ENCODE data around the gene UTP3.
"Not testable (repeated sequence)": the region's sequence is repeated elsewhere in the genome, so short reads cannot be mapped to it uniquely, and the experiment has no call there.

Gene UTP3

DNA sequence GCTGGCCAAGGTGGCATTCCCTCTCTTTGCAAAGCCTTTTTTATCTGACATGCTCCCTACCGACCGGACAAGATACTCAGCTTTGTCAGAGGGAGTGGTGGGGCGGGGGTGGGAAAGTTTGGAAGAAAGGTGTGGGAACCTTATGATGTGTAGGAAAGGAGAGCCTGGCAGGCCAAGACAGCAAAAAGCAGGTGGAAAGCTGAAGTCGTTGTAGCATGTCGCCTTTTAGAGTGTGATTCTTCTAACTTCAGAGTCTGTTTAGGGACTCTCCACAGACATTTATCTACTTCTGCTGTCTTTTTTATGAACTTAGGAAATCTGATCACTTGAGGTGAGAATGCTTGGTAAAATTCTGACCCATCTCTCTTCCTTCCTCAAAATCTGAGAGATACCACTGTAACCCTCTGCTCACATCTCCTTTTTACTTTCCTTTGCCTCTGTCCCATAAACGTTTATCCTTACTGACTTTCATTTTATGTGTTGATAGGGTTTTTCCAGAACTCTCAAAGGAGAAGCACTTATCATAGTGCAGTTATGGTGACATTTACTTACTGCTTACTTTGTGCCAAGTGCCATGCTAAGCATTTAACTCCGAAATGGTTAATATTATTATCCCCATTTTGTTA, 25.2 kb downstream of the UTP3 start:
- peaks cover 5% of the 10 kb centered on the region for H3K36me3 Mint-ChIP-seq
- CTCF ChIA-PET, result interaction anchor here (0.5 to 1.3 kb wide), 5 partner anchors 8 to 24 kb away, joined by 3 to 7 read pairs (median 3); no protein-coding TSS in a partner anchor
- H3K27ac Mint-ChIP-seq, result no peak overlapping the region
- H3K4me1 Mint-ChIP-seq, result peaks cover 44% of the 10 kb centered on the region
- no peaks in the 10 kb centered on the region for H3K9me3 Mint-ChIP-seq
- DNase-seq, result no peak
- H3K27me3 Mint-ChIP-seq, result no peaks in the 10 kb centered on the region
- H3K4me3 Mint-ChIP-seq, result no peak overlapping the region

DNA sequence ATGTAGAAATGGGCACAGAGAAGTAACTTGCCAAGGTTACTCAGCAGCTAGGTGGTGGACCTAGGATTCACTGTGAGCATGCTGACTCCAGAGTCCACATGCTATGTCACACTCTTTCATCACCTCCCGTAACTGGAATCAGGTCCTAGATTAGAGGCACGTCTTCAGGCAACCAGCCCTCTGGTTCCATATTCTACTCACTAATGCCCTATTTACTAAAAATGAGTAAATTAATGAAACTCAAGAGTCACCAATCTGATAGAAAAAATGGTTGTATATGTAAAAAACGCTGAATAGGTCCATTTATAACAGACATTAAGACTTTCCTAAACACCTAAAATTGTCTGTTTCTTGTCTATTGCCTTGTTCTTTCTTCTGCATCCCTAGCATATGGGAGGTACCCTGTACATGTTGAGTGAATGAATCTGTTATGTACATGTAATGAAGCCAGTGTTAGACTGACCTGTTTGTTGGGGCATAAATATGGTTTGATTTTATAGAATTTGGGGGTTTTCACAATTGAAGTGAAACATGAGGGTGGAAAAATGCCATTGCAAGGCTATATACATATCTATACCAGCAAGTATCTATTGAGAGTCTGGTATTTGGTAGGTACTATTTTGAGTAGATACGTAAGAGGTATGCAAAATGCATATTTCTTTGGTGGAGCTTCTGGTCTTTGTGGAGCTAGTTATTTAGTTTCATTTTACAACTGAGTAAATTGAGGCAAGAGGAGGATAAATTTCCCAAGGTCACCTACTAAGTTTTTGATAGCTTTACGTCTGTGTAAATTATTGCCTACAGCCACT, 26.0 kb downstream of the UTP3 start:
- DNase-seq, result no peak
- H3K27ac Mint-ChIP-seq, result no peak overlapping the region
- no peak overlapping the region for H3K4me3 Mint-ChIP-seq

DNA sequence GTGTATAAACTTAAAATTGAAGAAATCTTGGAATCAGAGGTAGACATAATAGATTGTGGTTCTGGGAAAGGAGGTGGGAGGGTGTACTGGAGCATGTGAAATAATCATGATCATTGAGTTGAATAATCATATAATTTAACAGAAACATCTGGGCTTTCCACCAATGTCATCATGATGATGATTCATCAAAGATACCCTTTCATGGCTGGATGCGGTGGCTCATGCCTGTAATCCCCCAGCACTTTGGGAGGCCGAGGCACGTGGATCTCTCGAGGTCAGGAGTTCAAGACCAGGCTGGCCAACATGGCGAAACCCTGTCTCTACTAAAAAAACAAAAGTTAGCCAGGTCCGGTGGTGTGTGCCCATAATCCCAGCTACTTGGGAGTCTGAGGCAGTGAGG, 26.8 kb downstream of the UTP3 start:
- H3K27me3 Mint-ChIP-seq, result no peaks in the 10 kb centered on the region

More for the DNA sequence above, 26.0 kb downstream of the UTP3 start:
- Mint-ChIP-seq H3K4me1 (peaks cover 44% of the 10 kb centered on the region), H3K36me3 (peaks cover 5% of the 10 kb centered on the region), H3K27me3 (no peaks in the 10 kb centered on the region), H3K9me3 (no peaks in the 10 kb centered on the region)
- CTCF ChIA-PET, result interaction anchor here (0.8 to 1.0 kb wide), 2 partner anchors 8 to 25 kb away, joined by 3 read pairs; no protein-coding TSS in a partner anchor

DNA sequence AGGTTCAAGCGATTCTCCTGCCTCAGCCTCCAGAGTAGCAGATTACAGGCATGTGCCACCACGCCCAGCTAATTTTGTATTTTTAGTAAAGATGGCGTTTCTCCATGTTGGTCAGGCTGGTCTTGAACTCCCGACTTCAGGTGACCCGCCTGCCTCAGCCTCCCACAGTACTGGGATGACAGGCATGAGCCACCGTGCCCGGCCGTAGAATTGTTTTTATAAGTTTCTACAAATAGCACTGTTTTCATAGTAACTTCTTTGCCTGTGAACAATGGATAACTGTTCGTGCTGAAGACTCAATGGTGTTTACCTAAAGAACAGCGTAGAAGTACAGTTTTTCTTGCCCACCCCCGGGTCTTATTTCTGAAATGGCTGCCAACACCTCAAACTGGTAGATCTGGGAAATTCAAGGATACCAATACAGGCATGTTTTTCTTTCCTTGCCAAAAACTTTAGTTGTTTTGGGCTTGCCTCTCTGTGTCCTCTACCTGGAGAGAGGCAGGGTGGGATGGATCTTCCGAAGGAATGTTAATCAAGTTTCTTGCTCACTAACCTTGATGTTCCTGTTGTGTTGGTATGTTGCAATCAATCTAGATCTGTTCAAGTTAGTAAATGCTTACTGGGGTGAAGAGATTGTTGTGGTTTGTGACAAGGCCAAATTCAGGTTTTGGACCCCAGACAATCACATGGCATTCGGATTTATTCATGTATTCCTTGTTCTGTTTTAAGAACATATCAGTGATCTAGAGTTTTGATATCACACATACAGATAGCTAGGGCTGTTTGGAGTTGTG, 30.7 kb downstream of the UTP3 start:
- Mint-ChIP-seq H3K9me3 (no peaks in the 10 kb centered on the region), H3K4me3 (no peak overlapping the region), H3K4me1 (peaks cover 30% of the 10 kb centered on the region), H3K27ac (no peak overlapping the region), H3K27me3 (no peaks in the 10 kb centered on the region), H3K36me3 (peaks cover 1% of the 10 kb centered on the region)
- CTCF ChIA-PET, result no interaction called here
- DNase-seq, result no peak

More for the DNA sequence above, 26.8 kb downstream of the UTP3 start:
- CTCF ChIA-PET, result no interaction called here
- no peak overlapping the region for H3K27ac Mint-ChIP-seq
- H3K4me1 Mint-ChIP-seq, result peaks cover 37% of the 10 kb centered on the region
- no peak overlapping the region for H3K4me3 Mint-ChIP-seq
- no peaks in the 10 kb centered on the region for H3K9me3 Mint-ChIP-seq
- DNase-seq, result no peak
- peaks cover 5% of the 10 kb centered on the region for H3K36me3 Mint-ChIP-seq

DNA sequence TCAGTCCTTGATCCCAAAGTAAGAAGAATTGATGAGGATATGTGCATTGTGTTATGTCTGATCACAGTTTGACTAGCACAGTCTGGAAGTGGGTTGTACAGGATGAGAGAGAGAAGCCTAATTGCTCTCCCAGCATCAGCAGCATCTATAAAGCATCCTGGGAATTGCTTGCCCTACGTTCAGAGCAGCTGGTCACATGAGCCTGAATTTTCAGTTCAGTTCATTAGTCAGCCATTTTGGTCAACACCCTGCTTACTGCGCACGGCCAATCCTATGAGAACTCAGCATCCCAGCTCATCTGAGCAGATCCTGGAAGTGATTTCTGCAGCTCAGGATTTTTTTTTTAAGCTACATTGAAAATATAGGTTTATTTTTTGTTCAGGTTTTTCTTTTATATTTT, 33.4 kb downstream of the UTP3 start, which contains the start of gene RUFY3:
RUFY3 (plus strand) TSS at position 218 of the 400 bp plus-strand sequence. CDS start 610 bp downstream, outside the sequence.
- no peaks in the 10 kb centered on the region for H3K27me3 Mint-ChIP-seq
- no peak within 1 kb of the TSS for H3K4me3 Mint-ChIP-seq
- CTCF ChIA-PET, result interaction anchor here (1.0 to 3.4 kb wide), 4 partner anchors 9 to 17 kb away, joined by 3 to 24 read pairs (median 4); no protein-coding TSS in a partner anchor
- no peaks in the 10 kb centered on the region for H3K36me3 Mint-ChIP-seq
- H3K4me1 Mint-ChIP-seq, result peaks cover 18% of the 10 kb centered on the region
- H3K9me3 Mint-ChIP-seq, result no peaks in the 10 kb centered on the region
- H3K27ac Mint-ChIP-seq, result no peak within 1 kb of the TSS
- DNase-seq, result no peak

DNA sequence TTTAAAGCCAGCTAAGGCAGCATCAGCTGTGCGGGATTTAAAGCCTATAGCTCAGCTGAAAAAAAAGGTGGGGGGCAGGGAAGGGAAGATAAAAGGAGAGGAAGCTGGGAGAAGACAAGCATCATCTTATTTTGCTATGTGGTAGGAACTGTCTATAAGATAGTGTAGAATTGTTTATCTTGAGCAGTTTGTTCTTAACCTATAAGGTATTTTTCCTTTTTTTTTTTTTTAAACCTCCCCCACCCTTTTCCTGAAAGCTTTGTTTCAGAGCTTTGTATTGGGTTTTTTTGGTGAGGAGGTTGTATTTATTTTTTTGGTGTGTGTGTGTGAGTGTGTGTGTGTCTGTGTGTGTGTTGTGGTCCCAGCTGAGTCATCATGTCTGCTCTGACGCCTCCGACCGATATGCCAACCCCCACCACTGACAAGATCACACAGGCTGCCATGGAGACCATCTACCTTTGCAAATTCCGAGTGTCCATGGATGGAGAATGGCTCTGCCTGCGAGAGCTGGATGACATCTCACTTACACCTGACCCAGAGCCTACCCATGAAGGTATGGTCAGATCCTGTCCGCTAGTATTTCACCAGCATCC, 34.0 kb downstream of the UTP3 start:
- Mint-ChIP-seq H3K27ac (no peak overlapping the region), H3K4me1 (peaks cover 18% of the 10 kb centered on the region), H3K27me3 (no peaks in the 10 kb centered on the region), H3K36me3 (no peaks in the 10 kb centered on the region), H3K9me3 (no peaks in the 10 kb centered on the region), H3K4me3 (no peak overlapping the region)
- CTCF ChIA-PET, result interaction anchor here (1.0 to 3.4 kb wide), 4 partner anchors 9 to 17 kb away, joined by 3 to 24 read pairs (median 4); no protein-coding TSS in a partner anchor
- peak; percentile 44 for DNase-seq

DNA sequence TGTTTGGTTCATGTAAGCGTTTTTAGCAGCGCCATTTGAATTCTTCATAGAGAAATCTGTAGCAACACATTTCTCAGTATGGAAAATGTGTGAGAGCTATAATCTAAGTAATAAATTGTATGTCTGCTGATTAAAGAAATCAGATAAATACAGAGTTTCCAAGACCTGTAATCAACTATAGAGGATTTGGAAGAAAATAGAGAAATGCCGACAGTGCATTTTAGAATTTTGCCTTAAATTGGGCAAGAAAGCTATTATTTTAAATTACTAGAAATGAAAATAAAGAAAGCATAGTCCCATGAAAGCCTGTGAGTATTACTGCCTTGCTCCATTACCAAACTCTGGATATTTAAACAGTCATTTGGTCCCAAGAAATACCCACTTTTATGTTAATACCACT, 36.1 kb downstream of the UTP3 start:
- no peak for DNase-seq
- no peaks in the 10 kb centered on the region for H3K27me3 Mint-ChIP-seq
- no peaks in the 10 kb centered on the region for H3K9me3 Mint-ChIP-seq
- no peak overlapping the region for H3K27ac Mint-ChIP-seq
- H3K4me1 Mint-ChIP-seq, result peaks cover 18% of the 10 kb centered on the region
- H3K4me3 Mint-ChIP-seq, result no peak overlapping the region
- CTCF ChIA-PET, result interaction anchor here (3.4 kb wide), 1 partner anchor 11 kb away, joined by 24 read pairs; no protein-coding TSS in a partner anchor
- no peaks in the 10 kb centered on the region for H3K36me3 Mint-ChIP-seq

DNA sequence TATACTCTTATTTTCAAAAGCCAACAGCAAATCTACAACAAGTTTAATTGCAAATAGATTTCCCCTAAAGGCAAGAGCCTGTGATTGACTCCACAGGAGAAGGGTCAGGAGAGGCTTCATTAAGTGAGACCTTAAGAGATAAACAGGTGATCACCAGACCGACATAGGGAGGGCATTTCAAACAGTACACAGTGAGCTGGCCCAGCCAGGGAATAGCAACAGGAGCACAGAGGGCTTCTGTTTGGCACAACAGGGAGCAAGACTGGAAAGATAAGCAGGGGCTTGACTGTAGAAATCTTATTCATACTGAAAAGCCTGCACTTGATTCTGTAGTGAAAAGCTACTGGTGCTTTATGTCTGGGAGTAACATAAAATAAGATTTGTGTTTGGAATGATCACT, 37.3 kb downstream of the UTP3 start:
- no peak for DNase-seq

DNA sequence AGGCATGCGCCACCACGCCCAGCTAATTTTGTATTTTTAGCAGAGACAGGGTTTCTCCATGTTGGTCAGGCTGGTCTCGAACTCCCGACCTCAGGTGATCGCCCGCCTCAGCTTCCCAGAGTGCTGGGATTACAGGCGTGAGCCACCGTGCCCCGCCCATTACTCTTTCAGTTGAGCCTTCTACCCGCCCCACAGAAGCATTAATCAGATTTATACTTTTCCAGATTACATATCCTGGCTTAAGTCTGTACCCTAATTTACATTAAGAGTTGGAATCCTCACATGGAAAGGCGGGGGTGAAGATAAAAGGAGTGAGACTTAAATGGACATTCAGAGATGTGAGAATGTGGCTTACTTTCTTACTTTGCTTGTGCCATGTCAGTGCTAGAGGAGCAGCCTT, 38.2 kb downstream of the UTP3 start:
- H3K9me3 Mint-ChIP-seq, H3K27ac Mint-ChIP-seq, CTCF ChIA-PET, DNase-seq, H3K27me3 Mint-ChIP-seq, H3K36me3 Mint-ChIP-seq, H3K4me3 Mint-ChIP-seq: not testable (repeated sequence)
- H3K4me1 Mint-ChIP-seq, result peaks cover 17% of the 10 kb centered on the region

More for the DNA sequence above, 37.3 kb downstream of the UTP3 start:
- peaks cover 18% of the 10 kb centered on the region for H3K4me1 Mint-ChIP-seq
- no peaks in the 10 kb centered on the region for H3K36me3 Mint-ChIP-seq
- H3K27me3 Mint-ChIP-seq, result no peaks in the 10 kb centered on the region
- no peak overlapping the region for H3K27ac Mint-ChIP-seq
- no peaks in the 10 kb centered on the region for H3K9me3 Mint-ChIP-seq
- no peak overlapping the region for H3K4me3 Mint-ChIP-seq
- CTCF ChIA-PET, result no interaction called here

DNA sequence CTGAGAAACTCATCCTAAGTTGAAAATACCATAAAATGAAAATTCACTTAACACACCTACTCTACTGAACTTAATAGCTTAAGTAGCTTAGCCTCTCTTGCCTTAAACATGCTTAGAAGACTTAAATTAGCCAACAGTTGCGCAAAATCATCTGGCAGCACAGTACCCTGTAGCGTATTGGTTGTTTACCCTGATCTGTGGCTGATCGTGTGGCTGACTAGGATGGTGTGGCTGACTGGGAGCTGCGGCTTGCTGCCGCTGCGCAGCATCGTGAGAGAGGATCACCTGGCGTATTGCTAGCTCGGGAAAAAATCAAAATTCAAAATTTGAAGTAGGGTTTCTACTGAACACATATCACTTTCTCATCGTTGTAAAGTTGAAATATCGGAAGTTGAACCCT, 39.8 kb downstream of the UTP3 start:
- H3K4me3 Mint-ChIP-seq, result no peak overlapping the region
- no peaks in the 10 kb centered on the region for H3K36me3 Mint-ChIP-seq
- H3K27ac Mint-ChIP-seq, result no peak overlapping the region
- no peaks in the 10 kb centered on the region for H3K27me3 Mint-ChIP-seq
- CTCF ChIA-PET, result no interaction called here
- H3K4me1 Mint-ChIP-seq, result peaks cover 11% of the 10 kb centered on the region
- no peaks in the 10 kb centered on the region for H3K9me3 Mint-ChIP-seq
- no peak for DNase-seq

DNA sequence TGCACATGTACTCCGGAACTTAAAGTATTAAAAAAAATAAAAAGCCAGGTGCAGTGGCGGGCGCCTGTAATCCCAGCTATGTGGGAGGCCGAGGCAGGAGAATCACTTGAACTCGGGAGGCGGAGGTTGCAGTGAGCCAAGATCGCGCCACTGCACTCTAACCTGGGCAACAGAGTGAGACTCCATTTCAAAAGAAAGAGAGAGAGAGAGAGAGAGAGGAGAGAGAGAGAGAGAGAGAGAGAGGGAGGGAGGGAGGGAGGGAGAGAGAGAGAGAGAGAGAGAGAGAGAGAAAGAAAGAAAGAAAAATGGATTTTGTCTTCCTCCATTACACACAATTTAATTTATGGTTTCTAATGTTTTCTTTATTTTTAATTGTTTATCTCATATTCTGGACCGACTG, 44.5 kb downstream of the UTP3 start:
- peak overlapping the region; percentile 34 for H3K27ac Mint-ChIP-seq
- not testable (repeated sequence) for H3K36me3 Mint-ChIP-seq, H3K9me3 Mint-ChIP-seq, H3K4me3 Mint-ChIP-seq, H3K27me3 Mint-ChIP-seq, DNase-seq
- CTCF ChIA-PET, result interaction anchor here (2.3 kb wide), 1 partner anchor 106 kb away, joined by 7 read pairs; no protein-coding TSS in a partner anchor
- H3K4me1 Mint-ChIP-seq, result peaks cover 52% of the 10 kb centered on the region

DNA sequence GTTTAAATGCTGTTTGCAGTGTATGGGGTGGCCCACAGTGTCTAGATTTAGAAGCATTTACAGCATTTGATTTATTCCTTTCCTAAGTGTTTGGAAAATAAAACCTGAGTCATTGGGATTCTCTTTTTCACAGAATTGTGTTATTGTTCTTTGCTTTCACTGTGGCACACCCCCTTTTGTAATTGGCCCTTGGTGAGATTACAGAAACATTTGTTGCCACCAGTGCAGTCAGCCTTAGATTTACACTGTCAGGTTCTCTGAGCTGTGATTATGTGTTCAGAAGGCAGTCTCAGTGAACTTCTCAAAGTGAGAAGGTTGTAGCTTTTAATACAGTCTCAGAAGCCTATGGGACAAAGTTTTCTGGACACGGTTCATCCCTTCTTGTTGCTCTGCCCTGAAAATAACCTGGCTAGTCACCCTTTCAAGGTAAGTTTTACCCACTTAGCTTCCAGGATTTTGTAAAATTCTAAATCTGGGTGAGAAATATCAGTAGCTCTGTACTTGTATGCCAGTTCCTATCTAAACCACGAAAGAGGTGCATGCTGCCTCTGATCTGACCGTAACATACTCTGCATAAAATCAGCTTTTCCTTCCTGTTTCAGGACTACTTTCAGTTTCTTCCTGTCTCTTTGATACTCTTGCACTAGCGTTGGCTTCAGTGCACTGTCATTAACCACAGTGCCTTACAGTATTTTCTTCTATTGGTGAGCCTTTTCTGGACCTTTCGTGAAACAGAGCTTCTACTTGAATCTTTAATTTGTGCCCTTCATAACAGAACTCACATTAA, 46.0 kb downstream of the UTP3 start:
- Mint-ChIP-seq H3K27me3 (no peaks in the 10 kb centered on the region), H3K4me3 (peak overlapping the region; percentile 72), H3K9me3 (no peaks in the 10 kb centered on the region), H3K4me1 (peaks cover 55% of the 10 kb centered on the region), H3K36me3 (no peaks in the 10 kb centered on the region), H3K27ac (peak overlapping the region; percentile 94)
- peak; percentile 67 for DNase-seq
- CTCF ChIA-PET, result interaction anchor here (1.0 to 3.3 kb wide), 19 partner anchors 11 to 292 kb away, joined by 3 to 24 read pairs (median 5); partner anchors contain the start of genes RUFY3 and UTP3

DNA sequence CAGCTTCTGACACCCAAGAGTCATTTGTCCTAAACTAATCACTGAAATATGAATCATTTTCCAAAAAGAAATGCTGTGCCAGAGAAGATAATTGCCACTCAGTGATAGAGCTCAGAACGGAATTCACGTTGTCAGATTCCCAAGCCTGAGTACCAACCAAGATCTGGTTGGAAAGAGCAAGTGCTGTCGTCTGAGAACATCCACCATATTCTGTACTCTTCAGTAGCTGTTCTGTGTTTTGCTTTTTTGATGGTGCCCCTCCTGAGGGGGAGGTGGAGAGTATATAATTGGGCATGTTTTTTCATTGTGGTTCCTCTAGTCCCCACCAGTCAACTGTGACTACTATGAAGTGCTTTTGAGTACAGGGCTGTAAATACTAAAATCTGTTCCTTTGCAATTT, 46.6 kb downstream of the UTP3 start:
- Mint-ChIP-seq H3K4me3 (peak overlapping the region; percentile 72), H3K27ac (peak overlapping the region; percentile 94), H3K4me1 (peaks cover 55% of the 10 kb centered on the region), H3K27me3 (no peaks in the 10 kb centered on the region), H3K36me3 (no peaks in the 10 kb centered on the region), H3K9me3 (no peaks in the 10 kb centered on the region)
- peak; percentile 23 for DNase-seq
- CTCF ChIA-PET, result interaction anchor here (1.0 to 3.3 kb wide), 23 partner anchors 10 to 291 kb away, joined by 3 to 24 read pairs (median 4); partner anchors contain the start of genes RUFY3 and UTP3

Data from activated naive CD4-positive, alpha-beta T cell treated with anti-CD3 and anti-CD28 coated beads, Interleukin-2, amount 10 ng/mL, durations not matched to agents 7 days and 5 days (primary cell).